ENCODE data around the gene NCBP1.
"Not testable (repeated sequence)": the region's sequence is repeated elsewhere in the genome, so short reads cannot be mapped to it uniquely, and the experiment has no call there.

Gene NCBP1, protein sequence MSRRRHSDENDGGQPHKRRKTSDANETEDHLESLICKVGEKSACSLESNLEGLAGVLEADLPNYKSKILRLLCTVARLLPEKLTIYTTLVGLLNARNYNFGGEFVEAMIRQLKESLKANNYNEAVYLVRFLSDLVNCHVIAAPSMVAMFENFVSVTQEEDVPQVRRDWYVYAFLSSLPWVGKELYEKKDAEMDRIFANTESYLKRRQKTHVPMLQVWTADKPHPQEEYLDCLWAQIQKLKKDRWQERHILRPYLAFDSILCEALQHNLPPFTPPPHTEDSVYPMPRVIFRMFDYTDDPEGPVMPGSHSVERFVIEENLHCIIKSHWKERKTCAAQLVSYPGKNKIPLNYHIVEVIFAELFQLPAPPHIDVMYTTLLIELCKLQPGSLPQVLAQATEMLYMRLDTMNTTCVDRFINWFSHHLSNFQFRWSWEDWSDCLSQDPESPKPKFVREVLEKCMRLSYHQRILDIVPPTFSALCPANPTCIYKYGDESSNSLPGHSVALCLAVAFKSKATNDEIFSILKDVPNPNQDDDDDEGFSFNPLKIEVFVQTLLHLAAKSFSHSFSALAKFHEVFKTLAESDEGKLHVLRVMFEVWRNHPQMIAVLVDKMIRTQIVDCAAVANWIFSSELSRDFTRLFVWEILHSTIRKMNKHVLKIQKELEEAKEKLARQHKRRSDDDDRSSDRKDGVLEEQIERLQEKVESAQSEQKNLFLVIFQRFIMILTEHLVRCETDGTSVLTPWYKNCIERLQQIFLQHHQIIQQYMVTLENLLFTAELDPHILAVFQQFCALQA

DNA sequence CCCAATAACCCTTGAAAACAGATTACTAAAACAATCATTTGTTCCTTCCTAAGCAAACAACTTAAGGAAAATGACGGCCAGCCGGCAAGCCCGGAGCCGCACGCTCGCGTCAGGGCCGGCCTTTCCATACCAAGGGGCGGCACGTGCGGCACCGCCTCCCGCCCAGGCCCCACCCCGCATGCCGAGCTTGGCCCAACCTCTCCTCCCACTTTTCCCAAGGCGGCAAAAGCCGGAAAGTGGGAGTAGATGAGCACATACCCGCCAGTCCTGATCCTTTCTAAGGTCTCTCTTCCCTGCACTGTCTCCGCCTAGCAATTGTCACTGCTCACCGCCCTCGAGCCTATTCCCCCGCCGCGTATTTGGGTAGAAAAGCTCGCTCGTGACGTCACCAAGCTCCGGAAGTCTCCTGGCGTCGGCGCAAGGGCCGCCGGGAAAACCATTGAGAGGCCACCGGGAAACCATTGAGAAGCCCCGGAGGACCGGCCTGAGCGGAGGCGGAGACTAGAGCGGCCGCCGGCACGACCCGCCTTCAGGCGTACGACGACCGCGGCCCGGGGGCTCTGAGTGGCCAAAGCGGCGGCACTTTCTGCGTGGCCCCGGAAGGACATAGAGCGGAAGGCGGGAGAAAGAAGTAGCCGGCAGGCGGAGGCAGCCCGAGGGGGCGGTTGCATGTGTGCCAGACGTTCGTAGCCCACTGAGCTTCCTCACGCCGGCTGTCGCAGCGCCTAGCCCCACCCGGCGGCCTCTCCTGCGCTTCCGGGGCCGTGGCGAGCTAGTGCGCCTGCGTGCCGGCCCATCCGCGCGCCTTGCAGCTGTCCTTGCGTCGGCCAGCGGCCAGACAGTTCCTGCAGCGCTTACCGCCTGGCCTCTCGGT lies at the start of gene NCBP1, which contains the start of gene TSTD2:
Gene NCBP1 (plus strand): TSS at position 837 of the 874 bp plus-strand sequence. CDS start 61 bp downstream, outside the sequence.
Gene TSTD2 (minus strand): TSS at position 384 of the 874 bp plus-strand sequence. CDS start 5,806 bp downstream, outside the sequence.
- DNase-seq (ENCODE audit: low read depth in 2 of 2): peak; percentile 97

DNA sequence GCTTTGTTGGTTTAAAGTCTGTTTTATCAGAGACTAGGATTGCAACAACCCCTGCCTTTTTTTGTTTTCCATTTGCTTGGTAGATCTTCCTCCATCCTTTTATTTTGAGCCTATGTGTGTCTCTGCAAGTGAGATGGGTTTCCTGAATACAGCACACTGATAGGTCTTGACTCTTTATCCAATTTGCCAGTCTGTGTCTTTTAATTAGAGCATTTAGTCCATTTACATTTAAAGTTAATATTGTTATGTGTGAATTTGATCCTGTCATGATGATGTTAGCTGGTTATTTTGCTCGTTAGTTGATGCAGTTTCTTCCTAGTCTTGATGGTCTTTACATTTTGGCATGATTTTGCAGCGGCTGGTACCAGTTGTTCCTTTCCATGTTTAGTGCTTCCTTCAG lies 48.8 kb upstream of the NCBP1 start:
- DNase-seq (ENCODE audit: low read depth in 2 of 2): not testable (repeated sequence)

DNA sequence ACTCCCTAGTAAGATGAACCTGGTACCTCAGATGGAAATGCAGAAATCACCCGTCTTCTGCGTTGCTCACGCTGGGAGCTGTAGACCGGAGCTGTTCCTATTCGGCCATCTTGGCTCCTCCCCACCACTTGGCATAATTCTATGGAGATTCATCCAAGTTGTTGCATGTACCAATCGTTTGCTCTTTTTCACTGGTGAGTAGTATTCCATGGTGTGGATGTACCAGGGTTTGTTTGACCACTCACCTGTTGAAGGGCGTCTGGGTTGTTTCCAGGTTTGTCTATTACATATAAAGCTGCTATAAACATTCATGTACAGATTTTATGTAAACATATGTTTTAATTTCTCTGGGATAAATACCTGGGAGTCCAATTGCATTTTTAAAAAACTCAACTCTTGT lies 46.7 kb upstream of the NCBP1 start:
- not testable (repeated sequence) for DNase-seq (ENCODE audit: low read depth in 2 of 2)

DNA sequence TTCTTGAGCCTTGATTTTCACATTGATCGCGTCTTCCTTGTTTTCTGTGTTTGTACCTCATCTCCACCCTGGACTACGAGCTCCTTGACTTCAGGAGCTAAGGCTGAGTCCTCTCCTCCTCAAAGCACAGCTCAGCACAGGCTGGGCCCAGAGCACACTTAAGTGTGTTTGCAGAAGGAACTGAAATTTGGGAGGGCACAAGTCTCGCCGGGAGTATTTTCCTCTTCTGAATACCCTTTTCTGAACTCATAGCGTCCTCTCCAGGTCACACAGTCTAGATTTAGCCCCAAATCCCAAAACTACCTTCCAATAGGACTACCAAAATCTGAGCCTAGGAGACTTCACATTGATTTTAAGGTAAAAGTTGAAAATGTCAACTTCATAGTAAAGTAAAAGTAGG lies 42.1 kb upstream of the NCBP1 start:
- DNase-seq (ENCODE audit: low read depth in 2 of 2): no peak

DNA sequence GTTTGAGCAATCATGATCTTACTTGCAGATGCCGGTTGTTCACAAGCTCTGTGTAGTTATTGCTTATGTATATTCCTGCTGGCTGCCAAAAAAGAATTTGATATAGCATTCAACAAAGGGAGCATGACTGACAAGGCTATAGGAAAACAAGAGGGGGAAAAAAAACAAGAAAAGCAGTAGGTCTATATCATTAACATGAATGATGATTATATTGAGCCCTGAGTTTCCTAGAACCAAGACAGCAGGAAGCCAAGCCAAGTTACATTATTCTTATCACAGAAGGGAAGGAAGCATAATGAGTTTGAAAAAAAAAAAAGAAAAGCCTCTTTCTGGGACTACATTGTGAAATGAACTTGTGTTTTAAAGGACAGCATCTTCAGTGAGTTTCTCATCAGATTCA lies 41.5 kb upstream of the NCBP1 start:
- DNase-seq (ENCODE audit: low read depth in 2 of 2): no peak

DNA sequence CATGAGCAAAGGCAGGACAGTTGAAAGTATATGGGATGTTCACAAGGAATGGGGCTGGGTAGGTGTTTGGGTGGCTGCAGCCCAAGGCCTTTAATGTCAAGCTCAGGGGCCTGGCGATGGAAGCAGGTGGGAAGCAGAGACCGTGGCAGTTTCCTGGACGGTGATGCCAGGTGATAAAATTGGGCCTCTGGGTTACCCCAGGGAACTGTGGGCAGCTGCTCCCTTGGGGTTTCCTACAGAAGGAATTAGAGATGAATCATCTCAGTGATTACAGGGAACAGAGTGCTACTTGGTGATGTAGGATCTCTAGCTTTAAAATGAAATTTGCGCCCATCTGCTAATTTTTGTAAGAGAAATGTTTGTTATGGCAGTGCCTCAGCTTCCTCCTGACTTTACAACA lies 39.7 kb upstream of the NCBP1 start:
- DNase-seq (ENCODE audit: low read depth in 2 of 2): no peak

DNA sequence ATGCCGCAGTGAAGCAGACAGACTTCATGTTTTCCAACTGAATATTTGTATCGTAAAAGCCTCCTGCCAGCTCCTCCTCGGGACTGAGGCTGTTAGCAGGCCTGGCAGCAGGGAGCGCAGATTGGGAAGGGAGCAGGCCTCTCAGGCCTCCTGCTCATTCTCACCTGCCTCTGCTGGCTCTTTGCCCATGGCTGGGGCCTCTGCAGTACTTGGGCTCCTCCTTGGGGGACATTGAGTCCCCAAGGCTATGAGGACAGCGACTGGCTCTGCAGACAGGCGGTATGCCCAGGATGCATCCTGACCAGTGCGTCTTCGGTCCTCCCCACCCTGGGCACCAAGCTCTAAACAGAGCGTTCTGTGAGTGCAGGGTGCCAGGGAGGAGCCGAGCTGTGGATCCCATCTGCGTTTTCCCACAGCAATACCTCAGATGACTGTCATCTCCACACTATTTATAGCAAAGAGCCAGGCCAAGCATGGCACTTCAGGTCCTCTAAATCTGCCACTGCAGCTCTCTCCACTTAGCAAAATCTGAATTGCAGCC lies 39.2 kb upstream of the NCBP1 start:
- DNase-seq (ENCODE audit: low read depth in 2 of 2): no peak

DNA sequence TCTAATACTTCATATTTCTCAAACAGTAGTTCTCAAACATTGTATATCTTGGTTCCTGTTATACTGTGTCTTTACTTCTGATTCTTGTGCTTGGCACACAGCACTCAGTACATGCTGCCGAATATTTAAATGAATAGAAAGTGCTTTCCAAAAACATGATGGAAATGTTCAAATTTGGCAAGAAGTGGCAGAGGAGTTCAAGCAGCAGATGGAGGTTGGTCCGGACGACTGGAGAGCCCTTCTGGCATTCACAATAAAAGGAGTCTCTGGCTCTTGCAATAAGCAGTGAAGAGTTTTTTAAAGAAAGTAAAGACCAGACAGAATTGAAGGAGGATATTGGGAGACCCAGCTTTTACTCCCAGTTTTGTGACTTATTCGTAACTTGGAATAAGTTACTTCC lies 36.7 kb upstream of the NCBP1 start:
- DNase-seq (ENCODE audit: low read depth in 2 of 2): no peak

DNA sequence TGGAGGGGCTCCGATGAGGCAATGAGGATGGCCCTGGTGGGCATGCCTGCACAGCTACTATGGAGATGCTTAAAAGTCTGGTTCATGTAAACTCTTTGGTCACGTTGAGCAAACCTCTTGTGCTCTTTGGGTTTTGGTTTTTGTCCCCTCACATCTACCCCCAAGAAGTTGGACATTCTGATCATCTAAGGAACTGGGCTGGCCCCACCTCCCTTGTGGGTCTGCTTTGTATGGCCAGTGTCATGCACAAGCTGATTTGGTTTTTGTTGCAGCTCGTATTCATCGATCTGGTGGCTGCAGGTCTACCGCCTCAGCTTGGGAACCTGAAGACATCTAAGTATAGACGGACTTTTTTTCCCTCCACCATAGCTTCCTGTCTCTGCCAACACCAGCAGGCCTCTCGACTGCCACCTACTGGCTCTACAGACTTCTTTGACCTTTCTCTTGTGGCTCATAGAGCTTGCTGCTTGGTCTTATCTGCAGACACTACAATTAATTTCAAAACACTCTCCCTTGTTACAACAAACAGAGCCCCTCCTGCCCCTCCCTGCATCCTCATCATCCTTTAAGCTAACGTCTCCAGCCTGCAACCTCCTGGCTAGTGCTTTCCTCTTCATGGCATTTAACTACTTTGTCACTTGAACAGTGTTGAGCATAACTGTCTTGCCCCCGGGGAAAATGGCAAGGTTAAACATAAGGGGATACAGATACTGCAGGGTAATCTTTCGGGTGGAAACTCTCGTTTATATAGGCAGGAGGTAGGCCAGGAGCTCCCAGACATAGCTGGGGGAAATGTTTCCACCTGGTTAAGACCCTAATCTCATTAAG lies 34.9 kb upstream of the NCBP1 start:
- DNase-seq (ENCODE audit: low read depth in 2 of 2): peak; percentile 42

DNA sequence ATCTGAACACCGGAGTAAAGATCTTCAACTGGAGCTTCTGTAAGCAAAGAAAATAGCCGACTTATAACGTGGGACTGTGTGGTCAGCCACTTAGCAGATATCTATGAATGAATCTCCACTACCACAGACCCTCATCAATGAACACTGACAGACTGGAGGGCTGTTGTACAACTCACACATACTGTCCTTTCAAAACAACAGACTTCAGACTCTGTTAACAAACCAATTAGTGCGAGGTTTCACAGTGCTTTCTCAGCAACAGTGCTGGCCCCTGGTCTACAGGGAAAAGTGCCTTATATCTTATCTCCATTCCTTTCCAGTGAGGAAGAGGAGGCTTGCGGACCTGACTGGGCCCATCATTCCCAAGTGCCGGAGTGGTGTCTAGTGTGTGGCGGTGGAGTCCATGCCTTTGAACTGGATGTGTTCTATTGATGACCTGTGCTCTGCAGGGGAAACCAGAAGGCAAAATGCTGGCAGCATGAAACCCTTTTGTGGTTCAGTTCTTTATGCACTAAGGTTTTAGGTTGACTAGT lies 34.2 kb upstream of the NCBP1 start:
- DNase-seq (ENCODE audit: low read depth in 2 of 2): no peak

DNA sequence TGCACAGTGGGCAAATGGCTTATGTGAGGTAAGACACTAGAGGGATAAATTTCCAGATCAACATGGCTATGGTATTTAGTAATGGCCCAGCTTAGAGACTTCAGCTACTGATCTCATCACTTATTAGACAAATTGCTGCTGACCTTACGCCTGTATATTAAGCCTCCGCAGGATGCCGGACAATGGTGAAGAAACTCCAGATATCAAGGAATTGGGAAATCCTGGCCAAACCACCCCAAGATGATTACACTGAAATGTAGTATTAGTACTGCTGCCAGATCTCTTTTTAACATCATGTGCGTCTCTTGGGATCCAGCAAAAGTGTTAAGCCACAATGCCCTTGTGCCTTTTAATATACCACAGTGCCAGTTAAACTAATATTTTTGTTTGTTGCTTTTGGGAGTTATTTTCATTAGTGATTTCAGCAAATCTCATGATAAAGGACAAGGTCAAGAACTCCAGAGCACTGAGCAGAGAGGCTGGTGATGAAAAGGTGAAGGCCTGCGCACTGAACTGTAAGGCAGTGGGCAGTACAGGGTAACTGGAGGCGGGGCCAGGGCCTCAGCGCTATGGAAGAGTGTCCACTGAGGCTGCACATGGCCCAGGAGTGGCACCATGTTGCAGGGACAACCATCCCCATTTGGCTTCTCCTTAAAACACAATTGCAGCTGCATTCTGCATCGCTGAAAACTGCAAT lies 32.9 kb upstream of the NCBP1 start:
- DNase-seq (ENCODE audit: low read depth in 2 of 2): no peak

DNA sequence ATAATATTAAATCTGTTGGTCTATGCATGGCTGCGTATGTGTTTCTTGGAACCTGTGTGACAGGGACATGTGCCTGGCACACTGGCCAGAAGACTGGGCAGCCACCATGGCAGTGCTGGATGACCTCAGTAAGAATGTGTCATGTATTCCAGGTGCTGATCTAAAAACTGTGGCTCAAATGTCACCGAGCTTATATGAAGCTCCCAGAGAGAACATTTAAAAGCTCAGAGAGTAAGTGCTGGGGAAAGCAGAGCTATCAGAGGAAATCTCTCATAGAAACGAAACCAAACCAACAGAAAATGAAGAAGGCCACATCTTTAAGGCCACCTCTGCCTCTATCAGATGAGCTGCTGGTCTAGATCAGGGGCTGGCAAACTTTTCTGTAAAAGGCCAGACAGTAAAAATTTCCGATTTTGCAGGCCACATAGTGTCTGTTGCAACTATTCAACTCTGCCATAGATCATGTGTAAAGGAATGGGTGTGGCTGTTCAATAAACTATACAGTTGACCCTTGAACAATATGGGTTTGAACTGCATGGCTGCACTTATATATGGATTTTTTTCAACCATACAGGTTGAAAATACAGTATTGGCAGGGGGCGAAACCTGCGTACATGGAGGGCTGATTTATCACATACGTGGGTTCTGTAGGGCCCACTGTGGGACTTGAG lies 32.3 kb upstream of the NCBP1 start:
- no peak for DNase-seq (ENCODE audit: low read depth in 2 of 2)

DNA sequence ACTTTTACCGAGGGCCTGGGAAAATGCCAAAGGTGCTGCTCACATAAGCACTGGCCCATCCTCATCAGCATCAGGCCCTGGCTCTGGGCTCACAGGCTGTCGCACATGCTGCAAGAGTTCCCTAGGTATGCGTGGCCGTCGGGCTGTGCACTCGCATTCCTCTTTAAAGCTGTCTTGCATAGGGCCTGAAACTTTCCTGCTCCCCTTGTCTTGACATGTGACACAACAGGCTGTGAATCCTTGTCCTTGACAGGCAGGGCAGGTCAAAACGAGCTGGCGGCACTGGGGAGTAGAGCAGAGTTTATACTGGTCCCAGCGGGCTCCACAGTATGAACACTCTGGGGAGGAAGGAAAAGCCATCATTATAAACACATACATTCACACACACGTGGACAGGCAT lies 31.2 kb upstream of the NCBP1 start:
- DNase-seq (ENCODE audit: low read depth in 2 of 2): no peak

DNA sequence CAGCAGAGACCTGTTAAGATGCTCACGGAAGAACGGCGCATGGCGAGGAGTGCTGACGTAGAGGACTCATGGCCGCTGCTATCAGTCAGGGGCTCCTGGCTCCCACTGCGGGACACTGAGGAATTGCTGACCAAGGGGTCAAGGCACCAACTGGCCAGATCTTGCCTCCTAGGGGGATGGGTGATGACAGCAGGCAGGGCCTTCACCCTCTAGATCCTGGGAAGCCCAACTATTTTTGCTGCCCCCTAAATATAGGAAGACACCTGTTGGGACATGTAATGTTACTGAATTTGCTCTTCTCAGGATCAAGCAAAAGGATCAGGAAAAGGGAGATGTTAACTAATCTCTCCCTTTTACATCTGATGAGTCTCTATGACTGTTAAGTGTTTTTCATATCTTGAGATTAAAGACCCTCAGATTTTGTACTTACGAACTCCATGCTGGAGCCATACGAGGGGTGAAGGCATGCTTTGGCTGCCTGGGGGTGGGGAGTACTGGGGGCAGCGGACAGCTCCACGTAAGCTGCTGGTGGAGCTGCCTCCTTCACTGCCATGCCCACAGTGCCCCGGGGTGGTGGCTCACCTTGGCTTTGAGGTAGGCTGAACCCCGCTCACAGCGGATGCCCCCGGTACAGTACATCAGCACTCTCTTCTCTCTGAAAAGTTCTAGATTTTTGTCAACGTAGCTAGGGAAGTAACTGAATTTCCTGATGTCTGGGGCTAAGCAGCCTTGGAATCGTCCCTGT lies 28.5 kb upstream of the NCBP1 start:
- DNase-seq (ENCODE audit: low read depth in 2 of 2): no peak

DNA sequence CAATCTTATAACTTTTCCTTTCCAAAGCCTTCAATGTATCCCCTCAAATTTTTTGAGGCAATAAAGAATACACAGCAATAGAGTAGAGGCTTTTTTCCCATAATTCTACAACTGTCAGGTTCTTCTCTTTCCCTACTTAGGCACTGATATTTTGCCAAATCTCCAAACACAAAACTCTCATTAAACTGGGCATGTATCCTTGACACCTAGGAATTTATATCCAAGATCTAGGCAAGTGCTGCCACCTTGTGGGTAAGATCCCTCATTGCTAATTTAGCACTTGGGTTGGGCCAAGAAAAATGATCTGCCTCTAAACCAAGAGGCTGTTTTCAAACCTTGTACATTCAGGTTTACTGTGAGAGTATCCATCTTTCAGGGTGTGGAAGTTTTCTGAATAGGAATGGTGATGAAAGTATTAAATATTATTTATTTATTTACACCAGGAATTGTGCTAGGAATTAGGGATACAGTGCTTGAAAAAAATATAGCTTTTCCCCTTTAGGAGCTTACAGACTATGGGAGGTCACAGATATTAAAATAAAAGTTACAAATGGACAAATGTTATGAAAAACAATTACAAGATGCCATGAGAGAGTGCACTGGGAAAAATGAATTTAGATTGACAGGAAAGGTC lies 18.1 kb upstream of the NCBP1 start:
- peak; percentile 24 for DNase-seq (ENCODE audit: low read depth in 2 of 2)

DNA sequence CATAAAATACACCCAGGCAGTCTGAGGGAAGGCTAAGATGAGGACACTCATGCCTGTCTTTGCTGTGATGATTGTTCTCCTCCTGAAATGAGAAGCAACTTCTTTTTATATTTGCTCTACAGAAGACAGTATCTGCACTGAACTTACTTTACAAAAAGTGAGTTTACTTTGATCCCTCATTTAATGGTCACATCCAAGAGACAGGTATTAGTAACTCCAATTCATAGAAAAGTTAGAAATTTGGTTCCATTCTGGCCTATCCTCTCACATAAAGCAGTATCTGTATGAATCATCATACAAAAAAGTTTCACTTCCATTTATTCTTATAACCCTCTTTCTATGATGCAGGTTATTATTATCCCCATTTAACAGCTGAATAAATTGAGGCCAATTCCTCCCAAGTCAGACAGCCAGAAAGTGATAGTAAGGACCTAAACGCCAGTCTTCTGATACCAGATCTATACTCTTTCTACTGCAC lies 15.6 kb upstream of the NCBP1 start:
- no peak for DNase-seq (ENCODE audit: low read depth in 2 of 2)

DNA sequence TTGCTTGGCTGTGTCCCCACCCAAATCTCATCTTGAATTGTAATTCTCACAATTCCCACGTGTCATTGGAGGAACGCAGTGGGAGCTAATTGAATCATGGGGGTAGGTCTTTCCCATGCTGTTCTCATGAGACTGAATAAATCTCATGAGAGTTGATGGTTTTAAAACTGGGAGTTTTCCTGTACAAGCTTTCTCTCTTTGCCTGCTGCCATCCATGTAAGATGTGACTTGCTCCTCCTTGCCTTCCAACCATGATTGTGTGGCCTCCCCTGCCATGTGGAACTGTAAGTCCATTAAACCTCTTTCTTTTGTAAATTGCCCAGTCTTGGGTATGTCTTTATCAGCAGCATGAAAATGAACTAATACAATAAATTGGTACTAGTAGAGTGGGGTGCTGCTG lies 13.6 kb upstream of the NCBP1 start:
- DNase-seq (ENCODE audit: low read depth in 2 of 2): not testable (repeated sequence)

DNA sequence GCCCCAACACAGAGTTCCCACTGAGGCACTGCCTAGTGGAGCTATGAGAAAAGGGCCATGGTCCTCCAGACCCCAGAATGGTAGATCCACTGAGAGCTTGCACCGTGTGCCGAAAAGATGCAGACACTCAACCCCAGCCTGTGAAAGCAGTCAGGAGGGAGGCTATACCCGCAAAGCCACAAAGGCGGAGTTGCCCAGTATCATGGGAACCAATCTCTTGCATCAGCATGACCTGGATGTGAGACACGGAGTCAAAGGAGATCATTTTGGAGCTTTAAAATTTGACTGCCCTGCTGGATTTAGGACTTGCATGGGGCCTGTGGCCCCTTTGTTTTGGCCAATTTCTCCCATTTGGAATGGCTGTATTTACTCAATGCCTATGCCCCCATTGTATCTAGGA lies 11.1 kb upstream of the NCBP1 start:
- not testable (repeated sequence) for DNase-seq (ENCODE audit: low read depth in 2 of 2)

Data from fibroblast of skin of left quadriceps (primary cell).